ENCODE measurements around the gene GPC6.

GPC6 gene

DNA sequence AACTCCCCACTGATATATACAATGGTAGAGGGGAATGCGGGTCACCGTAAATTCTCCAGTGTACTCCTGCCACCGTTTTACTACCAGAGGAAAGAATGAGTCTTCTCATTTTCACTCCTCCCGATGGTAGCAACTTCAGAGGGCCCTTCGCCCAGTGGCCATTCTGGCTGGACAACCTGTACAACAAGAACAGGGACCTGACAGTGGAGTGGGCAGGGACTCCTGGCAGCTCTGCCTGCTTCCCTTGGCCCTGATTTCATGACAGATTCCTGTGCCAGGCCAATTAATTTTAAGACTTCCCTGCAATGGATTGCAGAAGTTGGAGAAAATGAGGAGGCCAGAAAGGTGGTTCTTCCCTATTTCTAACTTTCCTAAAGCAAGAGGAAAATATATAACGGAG lies 148.9 kb downstream of the GPC6 start:
- Histone ChIP-seq H3K9me3 (replicated peaks; ENCODE audit: insufficient read depth, low read length) (no peaks in the 10 kb centered on the region), H3K36me3 (replicated peaks; ENCODE audit: insufficient read depth, low read length) (no peaks in the 10 kb centered on the region), H3K4me2 (ENCODE audit: low read depth, low read length) (no peak overlapping the region), H2AFZ (ENCODE audit: low read length) (no peak overlapping the region), H3K27ac (ENCODE audit: low read length) (no peak overlapping the region), H3F3A (ENCODE audit: insufficient read depth, low read length) (no peaks in the 10 kb centered on the region), H4K20me1 (ENCODE audit: insufficient read depth, low read length) (no peaks in the 10 kb centered on the region), H3K9ac (ENCODE audit: low read length) (no peak overlapping the region), H3K4me1 (ENCODE audit: low read length) (no peaks in the 10 kb centered on the region), H3K79me2 (ENCODE audit: low read length) (no peaks in the 10 kb centered on the region), H3K9me2 (replicated peaks; ENCODE audit: insufficient read depth, low read length) (no peaks in the 10 kb centered on the region), H3K27me3 (replicated peaks; ENCODE audit: insufficient read depth, low read length) (no peaks in the 10 kb centered on the region), H3K4me3 (ENCODE audit: low read length) (no peak overlapping the region)
- no peak for DNase-seq
- TF ChIP-seq, protein P1, sequence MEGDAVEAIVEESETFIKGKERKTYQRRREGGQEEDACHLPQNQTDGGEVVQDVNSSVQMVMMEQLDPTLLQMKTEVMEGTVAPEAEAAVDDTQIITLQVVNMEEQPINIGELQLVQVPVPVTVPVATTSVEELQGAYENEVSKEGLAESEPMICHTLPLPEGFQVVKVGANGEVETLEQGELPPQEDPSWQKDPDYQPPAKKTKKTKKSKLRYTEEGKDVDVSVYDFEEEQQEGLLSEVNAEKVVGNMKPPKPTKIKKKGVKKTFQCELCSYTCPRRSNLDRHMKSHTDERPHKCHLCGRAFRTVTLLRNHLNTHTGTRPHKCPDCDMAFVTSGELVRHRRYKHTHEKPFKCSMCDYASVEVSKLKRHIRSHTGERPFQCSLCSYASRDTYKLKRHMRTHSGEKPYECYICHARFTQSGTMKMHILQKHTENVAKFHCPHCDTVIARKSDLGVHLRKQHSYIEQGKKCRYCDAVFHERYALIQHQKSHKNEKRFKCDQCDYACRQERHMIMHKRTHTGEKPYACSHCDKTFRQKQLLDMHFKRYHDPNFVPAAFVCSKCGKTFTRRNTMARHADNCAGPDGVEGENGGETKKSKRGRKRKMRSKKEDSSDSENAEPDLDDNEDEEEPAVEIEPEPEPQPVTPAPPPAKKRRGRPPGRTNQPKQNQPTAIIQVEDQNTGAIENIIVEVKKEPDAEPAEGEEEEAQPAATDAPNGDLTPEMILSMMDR (IDR thresholded peaks at IDR 0.05; ENCODE audit: low read length): no peak
- no peak for TF ChIP-seq EZH2 (optimal IDR thresholded peaks at IDR 0.05; ENCODE audit: low read depth, low read length)
- TF ChIP-seq EZH2phosphoT487 (IDR thresholded peaks at IDR 0.05; ENCODE audit: low read length): no peak

DNA sequence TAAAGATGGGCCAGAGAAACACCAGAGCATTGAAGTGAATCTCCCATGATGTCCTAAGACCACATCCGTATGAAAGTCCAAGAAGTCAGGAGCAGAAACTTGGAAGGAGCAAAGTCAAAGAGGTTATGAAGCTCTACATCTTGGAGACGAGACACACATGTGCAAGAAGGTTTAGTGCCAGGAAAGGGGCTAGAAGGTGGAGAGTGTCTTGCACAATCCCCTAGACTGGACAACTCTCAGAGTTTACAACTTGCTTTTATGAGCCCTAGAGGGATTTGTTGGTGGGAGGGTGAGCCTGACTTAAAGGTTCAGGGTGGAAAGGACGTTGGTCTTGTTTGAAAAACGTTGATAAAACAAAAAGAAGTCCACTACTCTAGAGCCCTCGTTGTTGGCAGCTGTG lies 150.6 kb downstream of the GPC6 start:
- no peak for DNase-seq
- H3F3A ChIP-seq (ENCODE audit: insufficient read depth, low read length): no peaks in the 10 kb centered on the region
- no peaks in the 10 kb centered on the region for H3K9me2 ChIP-seq (replicated peaks; ENCODE audit: insufficient read depth, low read length)
- H3K27me3 ChIP-seq (replicated peaks; ENCODE audit: insufficient read depth, low read length): no peaks in the 10 kb centered on the region
- no peaks in the 10 kb centered on the region for H3K4me1 ChIP-seq (ENCODE audit: low read length)
- no peaks in the 10 kb centered on the region for H3K9me3 ChIP-seq (replicated peaks; ENCODE audit: insufficient read depth, low read length)
- no peak overlapping the region for H2AFZ ChIP-seq (ENCODE audit: low read length)
- no peaks in the 10 kb centered on the region for H4K20me1 ChIP-seq (ENCODE audit: insufficient read depth, low read length)
- TF ChIP-seq EZH2 (optimal IDR thresholded peaks at IDR 0.05; ENCODE audit: low read depth, low read length) (no peak), EZH2phosphoT487 (IDR thresholded peaks at IDR 0.05; ENCODE audit: low read length) (no peak)
- TF ChIP-seq, protein P1 (IDR thresholded peaks at IDR 0.05; ENCODE audit: low read length): no peak
- no peak overlapping the region for H3K4me3 ChIP-seq (ENCODE audit: low read length)
- H3K4me2 ChIP-seq (ENCODE audit: low read depth, low read length): no peak overlapping the region
- no peak overlapping the region for H3K9ac ChIP-seq (ENCODE audit: low read length)
- no peak overlapping the region for H3K27ac ChIP-seq (ENCODE audit: low read length)
- no peaks in the 10 kb centered on the region for H3K36me3 ChIP-seq (replicated peaks; ENCODE audit: insufficient read depth, low read length)
- no peaks in the 10 kb centered on the region for H3K79me2 ChIP-seq (ENCODE audit: low read length)

- H3K9me3 ChIP-seq (replicated peaks; ENCODE audit: insufficient read depth, low read length): no peaks in the 10 kb centered on the region
- no peak overlapping the region for H3K4me3 ChIP-seq (ENCODE audit: low read length)
- no peaks in the 10 kb centered on the region for H3K36me3 ChIP-seq (replicated peaks; ENCODE audit: insufficient read depth, low read length)
- no peaks in the 10 kb centered on the region for H3F3A ChIP-seq (ENCODE audit: insufficient read depth, low read length)
- no peak for DNase-seq
- no peaks in the 10 kb centered on the region for H3K9me2 ChIP-seq (replicated peaks; ENCODE audit: insufficient read depth, low read length)
- no peaks in the 10 kb centered on the region for H3K4me1 ChIP-seq (ENCODE audit: low read length)
- H3K79me2 ChIP-seq (ENCODE audit: low read length): no peaks in the 10 kb centered on the region
- H3K4me2 ChIP-seq (ENCODE audit: low read depth, low read length): no peak overlapping the region
- H3K27ac ChIP-seq (ENCODE audit: low read length): no peak overlapping the region
- H3K9ac ChIP-seq (ENCODE audit: low read length): no peak overlapping the region
- no peaks in the 10 kb centered on the region for H3K27me3 ChIP-seq (replicated peaks; ENCODE audit: insufficient read depth, low read length)
- no peak overlapping the region for H2AFZ ChIP-seq (ENCODE audit: low read length)
- no peaks in the 10 kb centered on the region for H4K20me1 ChIP-seq (ENCODE audit: insufficient read depth, low read length)
- TF ChIP-seq EZH2 (optimal IDR thresholded peaks at IDR 0.05; ENCODE audit: low read depth, low read length) (no peak), EZH2phosphoT487 (IDR thresholded peaks at IDR 0.05; ENCODE audit: low read length) (no peak)
- TF ChIP-seq, protein P1 (IDR thresholded peaks at IDR 0.05; ENCODE audit: low read length): no peak
Observed at GRCh38 chr13:93378184-93378583, 151.6 kb downstream of the GPC6 start.
